Thymus (tissue), 11 donors: ENCODE results near the gene GPR153. TPM values are rescaled to one million over a fixed set of nuclear protein-coding genes. Genes with fewer than 3 reads are reported as not detected.

Source experiments
- DNase-seq, 9 donors: peaks; one replicate each; pipeline ENCODE4 v3.0.0-alpha.2; 2013; ENCODE audit warnings: low spot score in 9 of 9, low read depth in 6 of 9, missing footprints in 1 of 9
- H3K27ac ChIP-seq, 2 donors: one replicate each; pipeline ENCODE4 v1.5.1; 2013; ENCODE audit warnings: control low read depth in 1 of 2, low read depth in 1 of 2, low read length in 1 of 2, mild to moderate bottlenecking in 1 of 2, moderate library complexity in 1 of 2
- H3K27me3 ChIP-seq, 2 donors: one replicate each; pipeline ENCODE4 v1.5.1; 2013; ENCODE audit warnings: low read length in 1 of 2; ENCODE audit not compliant: control insufficient read depth in 2 of 2, insufficient read depth in 1 of 2
- H3K36me3 ChIP-seq, 2 donors: one replicate each; pipeline ENCODE4 v1.5.1; 2013; ENCODE audit warnings: low read length in 1 of 2, mild to moderate bottlenecking in 1 of 2, moderate library complexity in 1 of 2; ENCODE audit not compliant: control insufficient read depth in 2 of 2, insufficient read depth in 2 of 2
- H3K4me1 ChIP-seq, 2 donors: one replicate each; pipeline ENCODE4 v1.5.1; 2013; ENCODE audit warnings: low read length in 2 of 2; ENCODE audit not compliant: control insufficient read depth in 2 of 2, insufficient read depth in 2 of 2
- H3K4me3 ChIP-seq, 2 donors: one replicate each; pipeline ENCODE4 v1.5.1; 2013; ENCODE audit warnings: low read length in 2 of 2, control low read depth in 1 of 2, mild to moderate bottlenecking in 1 of 2
- H3K9me3 ChIP-seq, 2 donors: one replicate each; pipeline ENCODE4 v1.5.1; 2013; ENCODE audit warnings: low read length in 1 of 2, mild to moderate bottlenecking in 1 of 2; ENCODE audit not compliant: control insufficient read depth in 2 of 2, insufficient read depth in 1 of 2
- WGBS: extraction: QIAGEN DNeasy Blood & Tissue Kit; methylation state at CpG from one replicate; pipeline ENCODE4 v1.1.7; 2013; 5-methylcytosine and 5-hydroxymethylcytosine counted together
- polyA plus RNA-seq: library from polyadenylated mRNA; stranded (reverse); fragments of 200-250 nt; gene quantifications from one replicate; pipeline ENCODE4 v1.2.3, GENCODE V29; 2013
- total RNA-seq: library from RNA; stranded (reverse); fragments of 120-200 nt; gene quantifications from one replicate; pipeline ENCODE4 v1.2.4, GENCODE V29; 2013
- donor health status: healthy.

Gene GPR153
- total and polyA plus RNA-seq, 2 donors = 1.7 to 5.6 TPM

GRCh38 chr1:6280761-6281451, 20.0 kb upstream of the GPR153 start:
- 92% methylated on average over 33 of the region's 33 CpGs for WGBS
- Histone ChIP-seq H3K4me3 (no peak overlapping the region), H3K27ac (no peak overlapping the region), H3K9me3 (no peaks in the 10 kb centered on the region), H3K36me3 (peaks cover 0 to 12% of the 10 kb centered on the region in 2 donors), H3K27me3 (no peaks in the 10 kb centered on the region), H3K4me1 (no peaks in the 10 kb centered on the region)
- no peak for DNase-seq

- Histone ChIP-seq H3K27ac (no peak overlapping the region), H3K4me3 (no peak overlapping the region)
Measured at GRCh38 chr1:6279613-6280383, 18.9 kb upstream of the GPR153 start.

GRCh38 chr1:6279066-6279465, 18.2 kb upstream of the GPR153 start:
- no peaks in the 10 kb centered on the region for H3K4me1 ChIP-seq
- H3K4me3 ChIP-seq = no peak overlapping the region
- no peaks in the 10 kb centered on the region for H3K9me3 ChIP-seq
- 96% methylated on average over 10 of the region's 10 CpGs for WGBS
- no peak overlapping the region for H3K27ac ChIP-seq
- no peak for DNase-seq
- no peaks in the 10 kb centered on the region for H3K27me3 ChIP-seq
- peaks cover 0 to 12% of the 10 kb centered on the region in 2 donors for H3K36me3 ChIP-seq

More at GRCh38 chr1:6279613-6280383, 18.9 kb upstream of the GPR153 start:
- 95% methylated on average over 31 of the region's 31 CpGs for WGBS
- Histone ChIP-seq H3K9me3 (no peaks in the 10 kb centered on the region), H3K36me3 (peaks cover 0 to 12% of the 10 kb centered on the region in 2 donors), H3K27me3 (no peaks in the 10 kb centered on the region), H3K4me1 (no peaks in the 10 kb centered on the region)
- DNase-seq = no peak

- WGBS = 96% methylated on average over 9 of the region's 9 CpGs
Measured at GRCh38 chr1:6278263-6278662, 17.4 kb upstream of the GPR153 start.

GRCh38 chr1:6276811-6277555, 16.1 kb upstream of the GPR153 start:
- H3K36me3 ChIP-seq = peaks cover 2 to 12% of the 10 kb centered on the region in 2 donors
- H3K4me1 ChIP-seq = no peaks in the 10 kb centered on the region
- 96% methylated on average over 20 of the region's 20 CpGs for WGBS
- H3K27ac ChIP-seq = no peak overlapping the region
- H3K9me3 ChIP-seq = no peaks in the 10 kb centered on the region
- H3K27me3 ChIP-seq = no peaks in the 10 kb centered on the region
- no peak for DNase-seq
- no peak overlapping the region for H3K4me3 ChIP-seq

More at GRCh38 chr1:6278263-6278662, 17.4 kb upstream of the GPR153 start:
- no peak for DNase-seq
- Histone ChIP-seq H3K36me3 (peaks cover 0 to 12% of the 10 kb centered on the region in 2 donors), H3K27me3 (no peaks in the 10 kb centered on the region), H3K27ac (no peak overlapping the region), H3K4me3 (no peak overlapping the region), H3K9me3 (no peaks in the 10 kb centered on the region), H3K4me1 (no peaks in the 10 kb centered on the region)

GRCh38 chr1:6275826-6276782, 15.2 kb upstream of the GPR153 start:
- no peak overlapping the region for H3K27ac ChIP-seq
- peaks cover 2 to 11% of the 10 kb centered on the region in 2 donors for H3K36me3 ChIP-seq
- no peaks in the 10 kb centered on the region for H3K4me1 ChIP-seq
- no peaks in the 10 kb centered on the region for H3K27me3 ChIP-seq
- no peak overlapping the region for H3K4me3 ChIP-seq
- no peak for DNase-seq
- H3K9me3 ChIP-seq = no peaks in the 10 kb centered on the region
- 94% methylated on average over 35 of the region's 35 CpGs for WGBS

- Histone ChIP-seq H3K27me3 (no peaks in the 10 kb centered on the region), H3K36me3 (peaks cover 2 to 3% of the 10 kb centered on the region in 2 donors), H3K9me3 (no peaks in the 10 kb centered on the region), H3K4me1 (no peaks in the 10 kb centered on the region), H3K27ac (no peak overlapping the region), H3K4me3 (no peak overlapping the region)
- no peak for DNase-seq
- WGBS = 98% methylated on average over 16 of the region's 16 CpGs
Measured at GRCh38 chr1:6274622-6275139, 13.8 kb upstream of the GPR153 start.

GRCh38 chr1:6274102-6274501, 13.2 kb upstream of the GPR153 start:
- DNase-seq = no peak
- over 99% methylated on average over 11 of the region's 11 CpGs for WGBS
- H3K27ac ChIP-seq = no peak overlapping the region

More at GRCh38 chr1:6274102-6274501, 13.2 kb upstream of the GPR153 start:
- H3K36me3 ChIP-seq = peaks cover 2 to 3% of the 10 kb centered on the region in 2 donors
- no peaks in the 10 kb centered on the region for H3K4me1 ChIP-seq
- no peaks in the 10 kb centered on the region for H3K9me3 ChIP-seq
- H3K27me3 ChIP-seq = no peaks in the 10 kb centered on the region
- H3K4me3 ChIP-seq = no peak overlapping the region
